Natural killer cell treated with Interleukin-12 subunit alpha and Interleukin-12 subunit beta and Interleukin-15 and Interleukin-18, amount 100 ng/mL, for 72 hours (primary cell): Measurements from ENCODE around the gene KCNN1. TPM values are rescaled to one million over a fixed set of nuclear protein-coding genes. Genes with fewer than 3 reads are reported as not detected.

Experiments
- ATAC-seq, 2 donors: fragments of 150-1000 bp; cut with Tn5 transposase in 1 of 2; sonication (Bioruptor Pico), chemical (Tn5 transposase) in 1 of 2; 2 replicates each; pipeline ENCODE4 v1.10.0; 2021
- DNase-seq: peaks from one replicate; pipeline ENCODE4 v3.0.0; 2022; ENCODE audit warnings: low spot score
- H3K27ac Mint-ChIP-seq, 2 donors: 1 replicate in 1 of 2; 2 replicates in 1 of 2; pipeline ENCODE4 v1.8.0; 2022; ENCODE audit warnings: mixed read lengths in 2 of 2, mild to moderate bottlenecking in 1 of 2, moderate library complexity in 1 of 2
- H3K27me3 Mint-ChIP-seq, 2 donors: 1 replicate in 1 of 2; 2 replicates in 1 of 2; pipeline ENCODE4 v1.8.0; 2022; ENCODE audit warnings: mixed read lengths in 2 of 2
- H3K36me3 Mint-ChIP-seq: one replicate; pipeline ENCODE4 v1.8.0; 2022; ENCODE audit warnings: mixed read lengths
- H3K4me1 Mint-ChIP-seq, 2 donors: 1 replicate in 1 of 2; 2 replicates in 1 of 2; pipeline ENCODE4 v1.8.0; 2022; ENCODE audit warnings: low read depth in 2 of 2, mixed read lengths in 2 of 2, mild to moderate bottlenecking in 1 of 2
- H3K4me3 Mint-ChIP-seq: one replicate; pipeline ENCODE4 v1.8.0; 2022; ENCODE audit warnings: mixed read lengths
- H3K9me3 Mint-ChIP-seq: 2 replicates; pipeline ENCODE4 v1.8.0; 2022; ENCODE audit warnings: mixed read lengths
- total RNA-seq, 2 donors: library from RNA; stranded (reverse); gene quantifications; one replicate each; pipeline ENCODE4 v1.2.3, GENCODE V29; 2022

The KCNN1 gene
- total RNA-seq, 2 donors from 2014 or later: 1.0 to 1.3 TPM

- H3K27ac Mint-ChIP-seq: no peak overlapping the region
- no peaks in the 10 kb centered on the region for H3K36me3 Mint-ChIP-seq
- no peak overlapping the region for H3K4me3 Mint-ChIP-seq
- no peaks in the 10 kb centered on the region for H3K27me3 Mint-ChIP-seq
- DNase-seq (peak; percentile 78), ATAC-seq (peak; percentile 89 to 95)
- H3K4me1 Mint-ChIP-seq: peaks cover 5 to 7% of the 10 kb centered on the region in 2 donors
- H3K9me3 Mint-ChIP-seq: no peaks in the 10 kb centered on the region
Observed at GRCh38 chr19:17938092-17938845, 28.6 kb upstream of the KCNN1 start.

DNA sequence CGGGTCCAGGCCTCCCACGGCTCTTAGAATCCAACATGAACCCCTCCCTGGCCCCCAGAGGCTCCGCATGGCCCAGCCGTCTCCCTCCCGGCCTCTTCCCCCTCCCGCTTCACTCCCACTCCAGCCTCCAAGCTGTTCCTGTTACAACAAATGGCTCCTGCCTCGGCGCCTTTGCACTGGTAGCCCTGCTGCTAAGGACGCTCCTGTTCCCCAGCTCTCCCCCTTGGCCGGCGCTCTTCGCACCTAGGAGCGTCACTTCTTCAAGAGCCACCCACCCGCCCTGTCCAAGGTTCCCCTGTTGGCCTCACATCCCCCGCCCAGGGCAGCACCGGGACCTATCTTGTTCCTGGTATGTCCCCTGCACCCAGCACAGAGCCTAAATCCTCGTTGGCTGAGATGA is 24.7 kb upstream of the KCNN1 start:
- Mint-ChIP-seq H3K4me3 (no peak overlapping the region), H3K9me3 (no peaks in the 10 kb centered on the region), H3K27me3 (no peaks in the 10 kb centered on the region), H3K36me3 (no peaks in the 10 kb centered on the region), H3K4me1 (peaks cover 12% of the 10 kb centered on the region in 2 donors), H3K27ac (no peak overlapping the region)
- no peak for DNase-seq
- ATAC-seq: no peak

GRCh38 chr19:17942582-17943273 is 24.2 kb upstream of the KCNN1 start:
- Mint-ChIP-seq H3K4me1 (peaks cover 15 to 17% of the 10 kb centered on the region in 2 donors), H3K36me3 (no peaks in the 10 kb centered on the region), H3K27me3 (no peaks in the 10 kb centered on the region), H3K9me3 (no peaks in the 10 kb centered on the region), H3K4me3 (no peak overlapping the region), H3K27ac (no peak overlapping the region)
- no peak for DNase-seq
- ATAC-seq: no peak

GRCh38 chr19:17943274-17944221 is 23.4 kb upstream of the KCNN1 start:
- Mint-ChIP-seq H3K27me3 (no peaks in the 10 kb centered on the region), H3K4me3 (no peak overlapping the region), H3K36me3 (no peaks in the 10 kb centered on the region), H3K27ac (no peak overlapping the region), H3K4me1 (peaks cover 15 to 17% of the 10 kb centered on the region in 2 donors), H3K9me3 (no peaks in the 10 kb centered on the region)
- ATAC-seq (no peak), DNase-seq (no peak)

DNA sequence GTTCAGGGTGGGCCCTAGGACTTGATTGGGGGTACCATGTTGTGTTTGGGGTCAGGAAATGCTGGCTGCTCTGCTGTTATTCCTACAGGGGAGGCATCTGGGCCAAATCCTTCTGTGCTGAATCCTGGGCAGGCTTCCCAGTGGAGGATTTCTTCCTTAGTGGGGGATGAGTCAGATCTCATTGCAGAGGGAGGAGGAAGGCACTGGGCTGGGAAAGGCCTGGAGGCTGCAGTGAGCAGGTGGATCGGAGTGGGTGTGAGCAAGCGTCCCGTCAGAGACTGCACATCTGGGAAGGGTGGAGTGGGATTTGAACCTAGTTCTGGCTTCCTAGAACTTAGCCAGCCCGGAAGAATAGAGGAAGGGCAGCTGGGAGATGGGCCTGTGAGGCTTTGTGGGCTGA is 22.6 kb upstream of the KCNN1 start:
- no peak for ATAC-seq
- no peak overlapping the region for H3K4me3 Mint-ChIP-seq
- peaks cover 20 to 21% of the 10 kb centered on the region in 2 donors for H3K4me1 Mint-ChIP-seq
- H3K27ac Mint-ChIP-seq: no peak overlapping the region
- H3K36me3 Mint-ChIP-seq: no peaks in the 10 kb centered on the region
- H3K27me3 Mint-ChIP-seq: peaks cover 2 to 3% of the 10 kb centered on the region in 2 donors
- DNase-seq: no peak
- no peaks in the 10 kb centered on the region for H3K9me3 Mint-ChIP-seq

- Mint-ChIP-seq H3K4me1 (peaks cover 35 to 38% of the 10 kb centered on the region in 2 donors), H3K9me3 (no peaks in the 10 kb centered on the region), H3K4me3 (peak overlapping the region; percentile 91), H3K27me3 (peaks cover 14% of the 10 kb centered on the region in 2 donors), H3K27ac (peak overlapping the region; percentile 84 to 85), H3K36me3 (no peaks in the 10 kb centered on the region)
- DNase-seq: peak; percentile 73
- ATAC-seq: peak; percentile 53 to 64
Observed at GRCh38 chr19:17946965-17947784, 19.7 kb upstream of the KCNN1 start.

DNA sequence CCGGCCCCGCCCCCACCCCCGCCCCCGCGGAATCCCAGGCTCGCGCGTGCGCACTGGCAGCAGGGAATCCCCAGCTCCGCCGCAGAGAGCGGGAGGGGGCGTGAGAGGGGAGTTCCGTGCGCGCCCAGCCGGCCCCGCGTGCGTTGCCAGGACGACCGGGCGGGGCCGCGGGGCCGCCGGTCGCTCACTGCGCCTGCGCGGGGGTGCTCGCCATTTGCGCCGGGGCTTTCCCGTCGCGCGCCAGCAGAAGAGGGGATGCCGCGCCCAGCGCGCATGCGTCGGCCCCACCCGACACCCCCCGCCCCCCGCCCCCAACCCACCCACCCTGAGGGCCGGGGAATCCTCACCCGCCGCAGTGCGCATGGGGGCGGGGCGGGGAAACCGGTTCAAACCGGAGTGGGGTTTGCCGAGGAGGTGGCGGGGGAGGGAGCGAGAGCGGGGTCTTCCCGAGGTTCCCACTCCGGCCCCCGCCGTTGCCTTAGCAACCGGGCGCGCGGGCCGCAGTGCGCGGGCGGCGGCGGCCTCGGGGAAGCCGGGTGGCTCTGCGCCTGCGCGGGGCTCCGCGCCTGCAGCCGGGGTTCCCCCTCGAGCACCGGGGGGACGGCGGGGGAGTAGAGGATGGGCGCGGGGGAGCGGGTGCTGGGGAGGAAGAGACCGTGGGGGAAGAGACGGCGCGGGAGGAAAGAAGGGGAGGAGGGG is 18.9 kb upstream of the KCNN1 start:
- no peaks in the 10 kb centered on the region for H3K36me3 Mint-ChIP-seq
- no peaks in the 10 kb centered on the region for H3K9me3 Mint-ChIP-seq
- H3K27me3 Mint-ChIP-seq: peaks cover 16 to 18% of the 10 kb centered on the region in 2 donors
- DNase-seq: peak; percentile 98
- peaks cover 35 to 38% of the 10 kb centered on the region in 2 donors for H3K4me1 Mint-ChIP-seq
- peak overlapping the region; percentile 91 for H3K4me3 Mint-ChIP-seq
- peak; percentile 87 for ATAC-seq
- peak overlapping the region; percentile 84 to 85 for H3K27ac Mint-ChIP-seq

DNA sequence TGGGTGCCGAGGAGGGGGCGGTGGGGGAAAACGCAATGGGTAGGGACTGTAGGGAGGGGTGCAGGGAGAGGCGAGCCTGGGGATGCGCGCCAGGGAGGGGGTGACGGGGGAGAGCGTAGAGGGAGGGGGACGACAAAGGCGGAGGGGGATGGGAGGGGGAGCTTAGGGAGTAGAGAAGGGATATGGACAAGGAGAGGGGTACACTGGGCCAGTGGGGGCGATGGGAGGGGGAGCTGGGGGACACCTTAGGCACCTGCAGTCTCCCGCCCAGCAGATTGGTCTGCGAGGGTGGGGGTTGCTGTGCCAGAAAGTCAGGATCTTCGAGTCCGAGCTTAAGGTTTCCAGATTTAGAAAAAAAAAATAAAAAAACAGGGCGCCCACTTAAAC is 18.4 kb upstream of the KCNN1 start:
- no peaks in the 10 kb centered on the region for H3K36me3 Mint-ChIP-seq
- H3K9me3 Mint-ChIP-seq: no peaks in the 10 kb centered on the region
- DNase-seq: no peak
- H3K4me3 Mint-ChIP-seq: peak overlapping the region; percentile 79
- H3K4me1 Mint-ChIP-seq: peaks cover 35 to 38% of the 10 kb centered on the region in 2 donors
- H3K27ac Mint-ChIP-seq: peak overlapping the region; percentile 62 to 80
- no peak for ATAC-seq
- peaks cover 18 to 24% of the 10 kb centered on the region in 2 donors for H3K27me3 Mint-ChIP-seq

DNA sequence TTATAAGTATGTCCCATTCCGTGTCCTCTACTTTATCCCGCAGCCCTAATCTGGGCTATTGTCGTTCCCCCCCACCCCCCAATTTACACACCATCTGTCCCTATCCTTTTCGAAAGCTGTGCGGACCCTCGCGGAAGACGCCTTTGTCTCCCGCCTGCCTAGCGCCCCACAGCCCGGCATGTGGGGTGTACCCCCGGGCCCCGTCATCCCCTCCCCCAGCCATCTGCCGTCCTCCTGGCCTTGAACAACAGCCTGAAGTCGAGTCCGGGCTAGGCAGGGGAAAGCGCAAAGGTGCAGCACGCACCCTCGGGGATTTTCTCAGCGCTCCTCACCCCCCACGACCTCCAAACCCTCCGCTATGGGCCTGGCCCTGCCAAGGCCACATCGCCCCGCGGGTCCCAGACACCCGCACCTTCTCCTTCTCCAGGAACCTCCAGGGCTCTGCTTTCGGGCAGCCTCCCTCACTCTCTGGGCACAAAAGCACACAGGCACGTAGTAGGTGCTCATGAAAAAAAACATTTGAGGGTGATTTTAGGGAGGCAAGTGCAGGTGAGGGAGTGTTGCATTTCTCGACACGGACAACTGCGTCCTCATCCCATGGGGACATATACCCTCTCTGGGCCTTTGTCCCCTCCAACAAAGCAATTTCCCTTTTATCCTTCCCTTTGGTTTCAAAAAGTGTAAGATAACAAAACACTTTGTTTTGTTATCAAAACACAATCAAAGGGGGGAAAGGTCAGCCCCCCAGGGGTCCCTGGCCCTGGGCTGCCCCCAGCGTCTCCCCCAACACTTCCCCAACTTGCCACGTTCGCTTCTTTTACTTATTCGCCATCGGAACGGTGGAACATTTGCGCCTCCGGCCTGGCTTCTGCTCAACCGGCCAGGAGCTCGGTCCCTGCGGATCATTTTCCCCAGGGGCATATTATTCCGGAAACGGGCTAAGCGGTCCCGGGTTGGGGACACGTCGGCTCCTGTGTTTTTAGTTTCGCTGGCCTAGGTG is 17.7 kb upstream of the KCNN1 start:
- peaks cover 20 to 30% of the 10 kb centered on the region in 2 donors for H3K27me3 Mint-ChIP-seq
- no peaks in the 10 kb centered on the region for H3K9me3 Mint-ChIP-seq
- no peaks in the 10 kb centered on the region for H3K36me3 Mint-ChIP-seq
- DNase-seq (no peak), ATAC-seq (no peak)
- H3K27ac Mint-ChIP-seq: peak overlapping the region; percentile 62 to 80
- peak overlapping the region; percentile 79 for H3K4me3 Mint-ChIP-seq
- H3K4me1 Mint-ChIP-seq: peaks cover 35 to 38% of the 10 kb centered on the region in 2 donors

DNA sequence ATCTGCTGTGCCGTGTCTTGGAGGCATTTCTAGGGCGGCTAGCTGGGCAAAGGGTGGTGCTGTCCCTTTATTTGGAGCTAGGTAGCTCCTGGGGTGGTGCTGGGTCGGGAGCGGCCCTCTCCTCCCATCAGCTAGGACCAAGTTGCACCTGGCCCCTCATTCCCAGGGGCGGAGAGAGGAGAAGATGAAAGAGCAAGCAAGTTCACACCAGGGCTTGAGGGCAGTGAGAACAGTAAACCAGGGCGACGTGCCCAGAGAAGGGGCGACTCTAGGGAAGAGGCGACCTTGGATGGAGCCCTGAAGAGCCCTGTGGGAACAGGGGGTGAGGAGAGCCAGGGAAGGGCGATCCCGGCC is 17.0 kb upstream of the KCNN1 start:
- ATAC-seq (no peak), DNase-seq (no peak)
- Mint-ChIP-seq H3K36me3 (no peaks in the 10 kb centered on the region), H3K27me3 (peaks cover 20 to 30% of the 10 kb centered on the region in 2 donors), H3K9me3 (no peaks in the 10 kb centered on the region), H3K4me3 (peak overlapping the region; percentile 79), H3K27ac (peak overlapping the region; percentile 62 to 80), H3K4me1 (peaks cover 35 to 38% of the 10 kb centered on the region in 2 donors)

DNA sequence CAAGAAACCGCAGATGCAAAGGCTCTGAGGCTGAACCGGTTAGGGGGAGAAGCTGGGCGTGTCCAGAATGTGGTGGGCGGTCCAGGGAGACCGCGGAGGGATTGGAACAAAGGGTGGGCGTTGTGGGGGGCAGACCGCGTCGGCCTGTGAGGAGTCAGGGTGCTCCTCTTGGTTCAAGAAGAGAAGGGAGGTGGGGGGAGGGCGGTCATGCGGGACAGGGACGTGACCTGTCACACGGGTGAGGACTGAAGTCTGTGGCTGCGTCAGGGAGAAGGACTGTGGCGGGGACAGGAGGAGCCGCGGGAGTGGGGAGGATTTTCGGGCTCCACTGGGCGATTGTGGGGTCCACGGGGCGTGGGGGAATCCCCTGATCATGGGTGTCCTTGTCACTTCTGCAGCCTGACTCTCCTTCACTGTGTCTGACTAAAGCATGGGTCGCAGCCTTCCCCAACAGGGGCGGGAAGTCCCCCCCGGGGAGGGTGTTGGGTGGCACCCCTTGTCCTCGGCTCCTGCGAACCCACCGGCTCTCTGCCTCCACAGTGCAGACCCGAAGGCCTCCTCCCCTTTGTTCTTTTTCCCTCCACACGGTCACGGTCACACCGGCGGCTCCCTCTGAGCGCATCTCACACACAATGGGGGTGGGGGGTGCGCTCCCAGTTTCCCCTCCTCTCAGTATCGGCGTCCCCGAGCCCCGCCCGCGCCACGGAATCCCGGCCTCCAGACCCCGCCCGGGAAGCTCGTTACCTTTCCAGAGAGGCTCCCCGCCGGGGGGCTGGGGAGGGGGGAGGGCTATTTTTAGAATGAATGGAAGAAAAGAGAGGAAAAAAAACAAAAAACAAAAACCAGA is 16.4 kb upstream of the KCNN1 start:
- peak; percentile 13 to 15 for ATAC-seq
- Mint-ChIP-seq H3K27ac (peak overlapping the region; percentile 62 to 80), H3K9me3 (no peaks in the 10 kb centered on the region), H3K36me3 (no peaks in the 10 kb centered on the region), H3K4me3 (peak overlapping the region; percentile 79), H3K4me1 (peaks cover 35 to 38% of the 10 kb centered on the region in 2 donors), H3K27me3 (peaks cover 20 to 30% of the 10 kb centered on the region in 2 donors)
- peak; percentile 79 for DNase-seq
